ENCODE measurements around the gene HPGD.
A peak's percentile ranks its signal among the peaks of the same experiment; 100 is the strongest.

Gene HPGD

DNA sequence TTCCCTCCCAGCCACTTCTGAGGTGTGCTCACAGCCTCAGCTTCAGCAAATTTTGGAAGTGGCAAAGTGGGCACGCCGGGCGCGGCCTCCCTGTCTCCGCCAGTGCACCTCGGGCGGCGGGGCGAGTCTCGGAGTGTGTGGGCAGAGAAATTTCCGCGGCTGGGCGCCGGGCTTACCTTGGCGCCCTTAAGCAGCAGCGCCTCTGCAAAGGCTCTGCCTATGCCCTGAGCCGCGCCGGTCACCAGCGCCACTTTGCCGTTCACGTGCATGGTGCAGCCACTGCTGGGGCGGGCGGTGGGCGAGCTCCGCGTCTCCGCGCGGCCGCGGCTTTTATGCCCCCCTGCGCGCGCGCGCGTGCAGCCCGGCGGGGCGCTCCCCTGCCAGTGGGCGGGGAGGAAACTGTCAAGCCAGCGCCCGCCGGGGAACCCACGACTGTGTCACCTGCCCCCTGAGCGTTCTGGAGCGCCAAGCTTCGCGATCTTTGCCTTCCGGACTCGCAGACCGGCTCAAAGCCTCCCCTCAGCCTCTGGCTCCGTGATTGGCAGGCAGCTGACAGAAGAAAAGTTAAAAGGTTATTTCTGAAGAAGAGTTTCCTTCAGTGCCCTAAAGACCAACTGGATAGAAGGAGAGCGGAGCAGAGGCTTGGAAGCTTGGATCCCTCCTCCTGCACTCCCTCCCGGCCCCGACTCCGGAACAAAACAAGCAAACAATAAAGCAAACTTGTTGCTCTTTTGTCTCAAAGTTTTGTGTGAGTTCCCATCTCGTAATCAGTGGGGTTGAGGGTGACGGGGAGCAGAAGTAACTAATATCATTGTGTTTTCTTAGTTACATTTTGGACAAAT lies at the start of gene HPGD:
TSS of gene HPGD (minus strand) at position 306 of the 842 bp plus-strand sequence. CDS start at position 269, 37 bp downstream.
- peak; percentile 13 to 55 for DNase-seq

GRCh38 chr4:174564529-174564928 lies 42.2 kb upstream of the HPGD start:
- no peak for DNase-seq

DNA sequence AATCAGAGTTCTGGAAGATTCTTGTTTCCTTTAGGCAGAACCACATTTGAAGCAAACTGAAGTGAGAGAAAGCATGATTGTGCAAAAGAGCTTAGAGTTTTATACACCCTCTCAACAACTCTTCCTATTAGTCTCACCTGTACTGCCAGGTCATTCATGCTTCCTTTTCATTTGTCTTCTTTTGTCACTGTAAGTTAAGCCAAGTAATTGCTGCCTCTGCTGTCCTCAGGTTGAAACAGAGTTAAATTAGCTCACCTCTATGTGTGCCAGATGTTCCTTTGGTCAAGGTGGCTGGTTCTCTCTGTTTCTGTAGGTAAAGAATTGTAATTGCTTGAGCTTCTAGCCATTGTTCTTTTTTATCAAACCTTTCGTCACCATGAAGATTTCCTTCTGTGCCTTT lies 41.1 kb upstream of the HPGD start:
- no peak for DNase-seq

DNA sequence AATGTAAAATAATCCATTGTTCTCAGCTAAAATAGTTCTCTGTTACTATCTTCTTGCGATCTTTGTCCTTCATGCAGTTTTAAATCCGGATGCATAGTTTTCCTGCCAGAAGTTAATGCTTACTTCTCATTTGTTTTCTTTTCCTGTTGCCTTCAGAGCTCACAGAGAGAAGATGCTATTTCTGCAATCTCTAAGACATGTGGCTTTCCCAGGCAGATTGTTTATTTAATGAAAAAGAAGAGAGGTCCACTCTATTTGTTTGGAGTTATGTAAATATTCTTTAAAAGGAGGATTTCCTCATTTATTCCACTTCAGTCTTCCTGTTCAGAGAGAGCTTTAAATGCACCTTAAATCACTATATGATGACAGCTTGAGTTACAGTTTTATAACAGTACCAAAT lies 39.3 kb upstream of the HPGD start:
- peak; percentile 10 to 17 for DNase-seq

DNA sequence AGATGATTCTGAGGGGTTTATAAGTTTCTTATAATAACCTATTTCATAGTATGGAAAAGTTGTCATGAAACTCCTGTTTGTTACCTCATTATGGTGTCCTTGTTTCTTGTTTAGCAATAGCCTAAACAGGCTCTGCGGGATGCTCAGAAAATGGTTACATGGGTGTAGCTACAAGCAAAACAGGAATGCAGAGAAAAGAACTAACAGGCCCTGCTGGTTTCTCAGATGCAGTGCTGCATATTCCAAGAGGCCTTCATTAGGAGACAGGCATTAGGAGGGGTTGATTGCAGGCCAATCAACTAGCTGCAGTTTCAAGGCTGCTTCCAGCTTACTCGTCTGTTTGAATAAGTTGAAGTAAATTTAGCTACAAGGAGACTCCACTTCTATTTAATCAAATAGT lies 37.6 kb upstream of the HPGD start:
- DNase-seq = no peak

DNA sequence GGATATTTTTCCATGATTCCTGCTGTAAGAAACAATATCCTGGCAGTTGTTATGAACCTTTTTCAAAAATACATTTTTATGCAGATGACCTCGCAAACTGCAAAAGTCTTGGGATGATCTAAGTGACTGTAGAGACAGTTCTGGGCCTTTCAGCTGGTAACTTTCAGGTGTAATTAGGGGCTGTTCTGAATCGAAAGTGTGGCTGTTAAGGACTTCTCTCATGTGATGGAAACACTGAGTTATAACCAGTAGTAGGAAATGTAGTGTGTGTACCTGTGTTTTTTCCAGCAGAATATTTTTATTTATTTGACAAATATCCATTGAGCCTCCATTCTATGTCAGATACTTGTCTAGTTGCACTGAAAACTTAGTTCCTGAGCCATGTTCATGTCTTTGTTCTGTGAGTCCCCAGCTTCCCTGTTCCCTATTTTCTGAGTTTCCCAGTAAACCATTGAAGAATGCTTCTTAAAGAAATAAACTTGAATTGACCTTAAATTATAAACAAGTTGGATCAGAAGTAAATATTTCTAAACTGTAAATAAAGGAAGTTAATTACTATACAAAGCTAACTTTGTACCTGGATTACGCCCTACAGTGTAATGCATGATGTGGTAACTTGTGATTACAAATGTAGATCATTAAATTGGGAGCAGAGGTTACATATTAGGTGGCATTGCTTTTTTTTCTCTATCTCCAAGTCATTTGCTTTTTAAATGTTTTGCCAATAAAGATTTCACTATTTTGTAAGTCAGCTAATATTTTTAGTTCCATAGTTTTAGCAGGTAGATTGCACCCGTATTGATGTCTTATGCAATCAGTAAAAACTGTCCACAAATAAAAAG lies 33.7 kb upstream of the HPGD start:
- no peak for DNase-seq

DNA sequence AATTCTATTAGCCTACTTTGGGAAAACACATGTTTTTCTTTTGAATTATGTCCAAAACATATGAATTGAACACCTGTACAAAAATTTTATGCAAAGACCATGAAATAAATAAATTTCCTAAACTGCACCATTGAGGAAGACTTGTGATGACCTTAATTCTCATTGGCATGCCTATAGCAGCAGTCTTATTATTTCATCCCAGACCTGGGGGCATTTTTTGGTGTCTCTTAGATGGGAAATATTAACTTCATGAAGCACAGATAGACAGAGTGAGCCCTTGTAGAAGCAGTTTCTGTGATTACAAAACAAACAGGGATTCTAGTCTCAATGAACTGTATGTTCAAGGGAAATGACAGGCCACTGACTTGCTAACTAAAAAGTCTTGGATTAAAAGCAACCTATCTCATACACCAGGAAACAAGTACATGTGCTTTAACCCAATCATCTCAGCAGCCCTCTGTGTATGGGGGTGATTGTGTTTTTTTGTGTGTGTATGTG lies 32.0 kb upstream of the HPGD start:
- DNase-seq = no peak

DNA sequence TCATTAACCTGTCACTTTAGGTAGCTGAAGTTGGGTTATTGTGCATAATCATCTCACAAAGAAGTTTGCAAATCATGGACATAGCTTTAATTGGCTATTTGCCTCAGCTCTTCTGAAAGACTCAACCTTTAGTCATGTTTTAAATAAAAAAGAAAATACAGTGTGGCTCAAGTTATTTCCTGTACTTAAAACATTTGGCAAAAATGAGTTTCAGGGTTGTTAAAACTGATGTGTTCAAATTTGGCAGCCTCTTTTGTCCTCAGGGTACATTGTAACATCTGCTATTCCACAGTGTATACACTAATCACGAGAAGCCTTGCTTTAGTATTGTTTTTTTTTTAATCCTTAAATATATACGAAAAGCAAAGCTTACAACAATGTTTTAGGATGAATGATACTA lies 31.5 kb upstream of the HPGD start:
- no peak for DNase-seq

DNA sequence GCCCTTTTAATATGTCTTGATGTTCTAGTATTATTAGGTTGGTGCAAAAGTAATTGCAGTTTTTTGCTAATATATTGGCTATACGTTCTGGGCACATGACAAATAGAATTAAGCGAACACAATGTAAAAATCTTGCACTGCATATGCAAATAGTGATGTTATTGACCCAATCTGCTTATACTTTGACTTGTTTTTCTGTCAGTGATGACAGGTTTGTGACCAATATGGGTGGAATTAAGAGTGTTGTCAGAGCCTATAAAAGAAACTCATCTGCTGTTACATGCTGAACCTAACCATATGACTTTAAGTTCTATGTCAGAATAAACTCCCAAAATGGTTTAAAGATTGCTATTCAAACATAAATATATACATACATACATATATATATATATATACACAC lies 30.7 kb upstream of the HPGD start:
- no peak for DNase-seq

- no peak for DNase-seq
Observed at GRCh38 chr4:174550541-174550940, 28.3 kb upstream of the HPGD start.

DNA sequence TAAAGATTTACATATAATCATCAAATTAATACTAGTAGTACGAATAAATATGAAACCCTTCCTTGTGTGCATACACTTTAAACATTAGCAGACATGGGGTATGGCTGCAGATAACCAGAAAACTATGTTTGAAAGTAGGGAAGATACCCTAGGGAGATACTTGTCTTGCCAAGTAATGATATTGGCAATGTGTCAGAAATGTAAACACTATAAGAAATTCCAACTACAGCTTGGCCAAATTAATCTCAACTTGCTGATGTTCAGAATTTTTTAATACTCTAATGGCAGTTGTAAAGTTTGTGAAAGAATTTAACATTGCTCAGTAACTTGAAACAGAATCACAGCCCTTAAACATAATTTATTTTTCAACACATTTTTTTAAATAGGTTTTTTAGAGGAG lies 27.4 kb upstream of the HPGD start:
- no peak for DNase-seq

DNA sequence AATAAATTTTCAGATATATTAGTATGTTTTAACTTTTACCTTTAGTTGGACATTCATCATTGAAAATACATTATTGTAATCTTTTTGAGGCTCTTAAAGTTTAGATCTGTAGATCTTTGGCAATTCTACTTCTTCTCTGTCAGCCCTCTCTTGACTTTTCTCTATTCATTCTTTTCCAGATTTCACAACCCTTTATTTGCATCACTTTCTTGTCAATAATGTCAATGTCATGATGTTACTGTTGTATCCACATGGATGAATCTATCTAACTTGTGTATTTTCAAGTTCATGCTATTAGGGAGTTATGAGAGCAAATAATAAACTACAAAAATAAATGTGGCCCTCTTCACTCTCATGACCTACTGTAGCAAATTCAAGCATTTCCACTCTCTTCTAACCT lies 23.0 kb upstream of the HPGD start:
- DNase-seq = no peak

DNA sequence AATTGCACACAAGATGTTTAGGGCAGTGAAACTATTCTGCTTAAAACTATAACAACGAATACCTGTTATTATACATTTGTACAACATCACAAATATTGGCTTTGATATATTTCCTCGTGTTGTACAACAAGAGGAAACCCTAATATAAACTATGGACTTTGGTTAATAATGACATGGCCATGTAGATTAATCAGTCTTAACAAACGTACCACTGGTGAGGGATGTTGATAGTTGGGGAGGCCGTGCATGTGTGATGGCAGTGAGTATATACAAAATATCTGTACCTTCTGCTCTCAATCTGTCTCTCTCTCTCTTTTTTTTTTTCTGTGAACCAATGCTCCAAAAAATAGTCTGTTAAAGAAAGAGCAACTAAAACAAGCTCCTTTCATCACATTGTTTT lies 22.2 kb upstream of the HPGD start:
- no peak for DNase-seq

DNA sequence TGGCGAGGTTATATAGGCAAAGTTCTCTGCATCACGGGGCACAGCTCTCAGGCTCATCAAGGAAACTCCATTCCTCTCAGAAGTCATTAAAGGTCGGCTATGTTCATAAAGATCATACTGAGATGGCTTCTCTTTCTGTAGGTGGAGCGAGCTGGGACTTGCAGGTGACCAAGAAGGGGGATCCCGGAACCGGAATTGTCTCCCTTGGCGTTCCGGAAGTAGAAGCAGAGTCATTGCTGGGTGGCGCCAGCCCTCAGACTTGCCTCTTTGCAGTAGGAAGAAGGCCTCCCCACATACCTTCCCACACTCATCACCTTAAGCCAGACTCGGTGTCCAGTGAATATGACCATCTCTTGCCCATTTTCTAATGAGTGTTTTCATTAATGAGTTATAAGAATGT lies 17.9 kb upstream of the HPGD start:
- DNase-seq = no peak

GRCh38 chr4:174539571-174539970 lies 17.3 kb upstream of the HPGD start:
- no peak for DNase-seq

- no peak for DNase-seq
Observed at GRCh38 chr4:174538876-174539250, 16.6 kb upstream of the HPGD start.

- peak; percentile 27 to 39 for DNase-seq
Observed at GRCh38 chr4:174538123-174538875, 16.0 kb upstream of the HPGD start.

GRCh38 chr4:174537634-174538033 lies 15.3 kb upstream of the HPGD start:
- DNase-seq = no peak

- DNase-seq = no peak
Observed at GRCh38 chr4:174534461-174534860, 12.2 kb upstream of the HPGD start.

DNA sequence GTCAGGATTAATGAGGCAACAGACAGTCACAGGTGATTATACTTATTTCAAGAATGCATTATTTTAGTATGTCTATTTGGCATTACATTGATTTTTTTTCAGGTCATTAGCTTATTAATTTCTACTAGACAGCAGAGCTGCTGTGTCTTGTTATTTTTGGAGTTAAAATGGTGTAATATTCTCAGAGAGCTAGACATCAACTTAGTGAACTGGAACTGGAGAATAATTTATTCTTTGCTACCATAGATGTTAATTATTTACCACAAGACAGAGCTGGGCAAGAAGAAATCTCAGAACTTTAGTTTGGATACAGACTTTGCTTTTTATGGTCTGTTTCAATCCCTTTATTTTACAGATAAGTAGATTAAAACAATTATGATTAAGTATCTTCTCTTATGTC lies 10.2 kb upstream of the HPGD start:
- DNase-seq = no peak

DNA sequence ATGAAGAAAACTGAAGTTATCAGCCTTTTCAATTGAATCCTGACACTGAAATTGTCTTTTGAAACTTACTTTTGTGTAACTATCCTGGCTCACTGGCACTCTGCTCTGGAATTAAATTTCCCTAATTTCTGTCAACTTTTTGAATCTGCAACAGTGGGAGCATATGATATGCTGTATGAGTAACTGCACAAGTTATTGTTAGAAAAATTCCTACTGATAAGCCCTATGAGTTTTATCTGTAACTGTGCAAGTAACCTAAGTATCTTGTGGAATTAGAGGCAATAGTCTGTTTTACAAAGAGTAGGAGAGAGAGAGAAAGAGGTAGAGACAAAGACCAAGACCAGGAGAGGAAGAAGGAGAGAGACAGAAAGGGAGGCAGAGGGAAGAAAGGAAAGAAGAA lies 9.2 kb upstream of the HPGD start:
- no peak for DNase-seq

DNA sequence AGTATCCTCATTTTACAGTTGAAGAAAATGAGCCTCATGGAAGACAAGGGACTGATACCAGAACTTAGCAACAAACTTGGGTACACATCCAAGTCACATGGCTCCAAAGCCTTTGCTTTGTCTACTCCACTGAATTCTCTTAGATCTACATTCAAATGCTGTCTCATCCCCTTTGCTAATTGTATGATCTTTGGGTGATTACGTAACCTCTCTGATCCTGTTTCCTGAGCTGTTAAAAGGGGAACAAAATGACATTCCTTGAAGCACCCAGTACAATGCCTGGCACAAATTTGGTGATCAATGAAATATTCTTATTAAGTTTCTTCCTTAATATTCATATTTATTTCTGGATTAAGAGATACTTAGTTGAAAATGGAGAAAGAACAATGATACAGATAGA lies 5.9 kb upstream of the HPGD start:
- DNase-seq = no peak

GRCh38 chr4:174526731-174527130 lies 4.4 kb upstream of the HPGD start:
- DNase-seq = no peak
